MV-4-11 (cell line): Measurements from ENCODE around the gene SLC39A3.
A peak's percentile ranks its signal among the peaks of the same experiment; 100 is the strongest.

Experiments used
- DNase-seq: peaks from one replicate; lab custom pipeline; 2025; lab: John Stamatoyannopoulos, UW

The SLC39A3 gene

GRCh38 chr19:2739602-2740313 lies at the start of gene SLC39A3:
Gene SLC39A3 (minus strand): TSS chr19:2740017. CDS start chr19:2737257, 2,760 bp downstream.
- peak; percentile 99 for DNase-seq

- DNase-seq: no peak
Measured at GRCh38 chr19:2788237-2788636, 48.4 kb upstream of the SLC39A3 start.

- DNase-seq: no peak
Measured at GRCh38 chr19:2787115-2787514, 47.3 kb upstream of the SLC39A3 start.

GRCh38 chr19:2785244-2785997 lies 45.6 kb upstream of the SLC39A3 start, which contains the start of gene THOP1:
Gene THOP1 (plus strand): TSS chr19:2785503. CDS start chr19:2785663, 160 bp downstream.
- peak; percentile 100 for DNase-seq

DNA sequence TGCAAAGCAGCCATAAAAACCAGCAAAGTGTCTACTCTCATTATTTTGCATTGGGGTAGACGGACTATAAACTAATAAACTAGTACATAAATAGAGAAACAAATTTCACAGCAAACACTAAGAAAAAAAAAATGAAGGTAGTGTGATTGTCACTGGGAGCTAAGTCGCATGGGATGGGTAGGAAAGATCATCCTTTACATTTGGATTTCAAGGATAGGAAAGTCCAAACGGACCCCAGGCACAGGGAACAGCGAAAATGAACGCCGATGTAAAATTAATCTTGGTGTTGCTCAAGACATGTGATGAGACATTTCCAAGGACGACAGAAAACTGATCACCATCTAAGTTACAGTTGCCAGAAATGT lies 43.9 kb upstream of the SLC39A3 start:
- no peak for DNase-seq

GRCh38 chr19:2782936-2783780 lies 43.3 kb upstream of the SLC39A3 start, which contains the start of gene SGTA:
Gene SGTA (minus strand): TSS chr19:2783273. CDS start chr19:2769068, 14,205 bp downstream.
- peak; percentile 100 for DNase-seq

GRCh38 chr19:2782329-2782935 lies 42.6 kb upstream of the SLC39A3 start:
- no peak for DNase-seq

GRCh38 chr19:2780284-2780683 lies 40.5 kb upstream of the SLC39A3 start:
- DNase-seq: no peak

- no peak for DNase-seq
Measured at GRCh38 chr19:2779121-2779740, 39.4 kb upstream of the SLC39A3 start.

DNA sequence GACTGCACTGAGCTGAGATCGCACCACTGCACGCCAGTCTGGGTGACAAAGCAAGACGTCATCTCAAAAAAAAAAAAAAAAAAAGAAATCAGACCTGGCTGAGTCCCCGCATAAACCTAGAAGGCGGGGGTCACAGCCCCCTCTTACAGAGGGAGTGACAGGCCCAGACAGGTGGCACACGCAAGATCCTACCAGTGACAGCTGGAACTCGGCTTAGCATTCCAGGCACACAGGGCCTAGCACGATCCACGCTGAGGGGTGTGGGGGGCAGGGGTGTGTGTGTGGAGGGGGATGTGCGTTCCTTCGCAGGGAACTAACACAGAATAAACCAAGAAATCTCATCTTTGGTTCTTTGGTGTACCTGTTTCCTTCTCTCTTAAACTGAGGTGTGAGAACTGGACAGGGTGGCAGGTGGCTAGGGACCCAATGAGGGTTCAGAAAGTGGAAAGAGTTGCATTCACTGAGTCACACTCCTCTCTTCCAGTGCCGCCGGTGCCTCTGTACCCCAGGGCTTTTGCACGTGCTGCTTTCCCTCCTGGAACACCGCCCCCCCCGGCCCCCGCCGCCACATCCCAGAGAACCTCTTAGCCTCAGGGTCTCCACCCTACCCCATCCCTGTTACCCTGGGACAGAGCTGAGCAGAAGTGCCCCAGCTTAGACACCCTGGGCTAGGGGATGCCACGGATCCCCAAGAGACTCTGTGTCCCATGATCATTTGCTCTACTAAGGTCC lies 38.3 kb upstream of the SLC39A3 start:
- DNase-seq: no peak

DNA sequence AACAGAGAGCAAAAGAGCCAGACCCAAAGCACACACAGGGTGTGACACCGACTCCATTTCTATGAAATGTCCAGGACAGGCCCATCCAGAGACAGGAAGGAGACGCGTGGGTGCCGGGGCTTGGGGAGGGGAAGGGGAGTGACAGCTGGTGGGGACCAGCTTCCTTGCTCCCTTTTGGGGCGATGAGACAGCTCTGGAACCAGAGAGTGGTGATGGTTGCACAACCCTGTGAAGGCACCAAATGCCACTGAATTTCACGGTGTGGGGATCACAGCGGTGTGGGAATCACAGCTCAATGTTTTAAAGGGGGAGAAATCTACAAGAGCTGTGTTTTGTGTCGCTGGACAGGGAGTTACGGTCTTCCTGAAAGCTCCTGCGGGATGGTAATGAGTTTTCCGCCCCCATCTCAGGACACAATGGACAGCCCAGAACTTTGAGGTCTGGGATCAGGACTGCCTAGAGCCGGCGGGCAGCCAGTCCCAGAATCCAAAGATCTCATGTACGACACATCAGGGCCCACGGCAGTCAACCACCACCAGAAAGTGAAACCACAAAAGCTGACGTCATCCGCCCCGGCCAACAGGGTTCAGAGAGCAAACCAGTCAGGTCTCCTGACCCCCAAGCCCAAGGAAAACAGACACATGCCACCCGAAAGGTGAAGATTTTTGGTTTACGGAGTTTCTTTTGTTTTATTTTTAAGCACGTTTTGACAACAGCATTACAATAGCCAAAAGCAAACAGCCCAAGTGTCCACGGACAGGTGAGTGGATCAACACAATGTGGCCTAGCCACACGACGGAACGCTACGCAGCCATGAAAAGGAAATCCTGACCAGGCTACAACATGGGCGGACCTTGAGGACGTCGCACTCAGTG lies 36.0 kb upstream of the SLC39A3 start:
- DNase-seq: peak; percentile 77

DNA sequence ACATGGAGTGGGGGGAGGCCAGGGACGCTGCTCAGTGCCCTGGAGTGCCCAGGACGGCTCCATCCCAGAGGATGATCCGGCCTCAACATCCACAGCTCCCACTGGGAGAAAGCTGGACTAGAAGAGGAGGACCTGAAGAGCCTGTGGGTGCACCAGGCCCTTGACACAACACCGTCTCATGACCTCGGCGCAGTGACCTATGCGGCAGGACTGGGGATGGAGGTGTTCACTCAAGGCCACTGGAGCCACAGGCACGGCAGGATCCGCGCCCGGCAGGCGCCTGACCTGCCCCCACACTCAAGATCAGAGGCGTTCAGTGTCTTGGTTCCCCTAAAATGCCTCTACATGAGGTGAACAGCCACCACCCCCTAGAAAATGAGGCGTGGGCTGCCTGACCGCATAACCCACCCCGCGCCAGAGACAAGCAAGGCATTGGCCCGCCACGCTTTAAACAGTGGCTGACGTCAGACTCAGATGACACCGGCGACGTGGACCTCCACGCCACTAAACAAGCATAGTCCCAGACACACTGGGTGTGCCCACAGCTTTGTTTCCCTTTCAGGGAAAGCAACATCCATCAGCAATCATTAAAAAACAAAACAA lies 35.2 kb upstream of the SLC39A3 start:
- DNase-seq: no peak

DNA sequence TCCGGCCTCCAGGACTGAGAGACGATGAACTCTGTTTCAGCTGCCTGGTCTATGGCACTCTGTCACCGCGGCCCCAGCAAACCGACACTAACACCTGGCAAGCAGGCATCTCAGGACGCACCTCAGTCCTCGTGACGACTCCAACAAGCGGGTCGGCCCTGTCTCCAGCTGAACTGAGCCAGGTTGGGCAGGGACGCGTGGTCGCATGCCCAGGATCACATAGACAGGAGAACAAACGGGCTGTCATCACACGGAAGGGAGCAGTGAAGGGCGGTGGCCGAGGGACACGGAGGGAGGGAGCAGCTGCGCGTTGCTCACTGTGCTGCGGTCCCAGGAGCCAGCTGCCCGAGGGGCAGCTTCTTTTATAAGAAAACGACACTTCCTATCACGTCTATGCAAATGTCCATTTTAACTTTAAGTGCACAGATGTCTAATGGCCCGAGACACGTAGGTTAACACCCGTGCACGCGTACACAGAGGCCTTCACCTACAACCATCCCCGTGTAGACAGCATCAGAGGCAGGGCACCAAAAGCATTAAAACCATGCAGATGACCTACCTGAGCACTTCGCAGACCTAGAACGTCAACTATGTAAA lies 34.4 kb upstream of the SLC39A3 start:
- no peak for DNase-seq

DNA sequence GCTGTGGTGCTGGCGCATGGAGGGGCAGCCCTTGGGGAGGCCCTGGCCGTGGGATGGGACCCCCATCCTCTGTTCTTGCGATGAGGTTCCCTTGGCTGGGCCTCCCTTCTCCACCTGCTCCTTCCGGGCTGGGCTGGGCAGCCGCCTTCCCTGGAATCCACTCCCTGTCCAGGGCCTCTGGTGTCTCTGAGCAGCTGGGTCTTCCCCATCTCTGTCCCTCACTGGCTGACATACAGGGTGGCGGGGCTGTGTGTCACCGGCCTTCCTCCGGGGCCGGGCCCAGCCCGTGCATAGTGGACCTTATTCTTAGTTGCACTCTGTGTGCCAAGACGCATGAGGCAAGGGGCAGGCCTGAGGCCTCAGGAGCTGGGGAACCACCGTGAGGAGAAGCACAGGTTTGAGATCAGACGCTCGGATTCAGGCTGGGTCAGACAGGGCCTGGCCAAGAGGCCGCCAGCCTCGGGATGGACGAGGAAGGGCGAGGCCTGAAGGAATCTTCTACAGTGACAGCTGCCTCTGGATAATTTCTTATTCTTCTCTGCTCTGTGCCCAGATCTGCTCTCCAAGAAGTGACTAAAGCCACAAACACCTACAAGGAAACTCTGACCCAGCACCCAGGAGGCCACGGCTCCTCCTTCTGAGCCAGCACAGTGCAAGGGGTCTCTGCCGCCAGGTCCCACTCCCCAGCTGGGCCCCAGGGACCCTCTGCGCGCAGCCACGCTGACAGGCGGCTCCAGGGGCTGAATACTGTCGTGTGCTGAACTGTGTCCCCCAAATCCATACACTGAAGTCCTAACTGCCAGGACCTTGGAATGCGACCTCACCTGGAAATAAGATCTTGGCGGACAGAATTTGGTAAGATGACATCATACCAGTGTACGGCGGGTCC lies 32.2 kb upstream of the SLC39A3 start:
- no peak for DNase-seq

GRCh38 chr19:2770055-2771013 lies 30.5 kb upstream of the SLC39A3 start:
- DNase-seq: peak; percentile 61

GRCh38 chr19:2769218-2769617 lies 29.4 kb upstream of the SLC39A3 start:
- no peak for DNase-seq
